K562 (cell line): ENCODE results near the gene ANKH. TPM values are rescaled to one million over a fixed set of nuclear protein-coding genes. Genes with fewer than 3 reads are reported as not detected.
A peak's percentile ranks its signal among the peaks of the same experiment; 100 is the strongest.

ENCODE experiments used
- BDP1 ChIP-seq: IDR thresholded peaks from 3 replicates; pipeline ENCODE4 v1.6.1; 2011; ENCODE audit not compliant: insufficient read length, insufficient read depth
- CBX3 ChIP-seq, 2 experiments: IDR thresholded peaks; 1 replicate in 1 of 2; 2 replicates in 1 of 2; pipeline ENCODE4 v1.6.1; 2012; ENCODE audit warnings: inconsistent platforms in 2 of 2, low read length in 2 of 2, borderline replicate concordance in 1 of 2, control low read depth in 1 of 2
- DPF2 ChIP-seq: fragments of 450-650 bp; IDR thresholded peaks from 2 replicates; pipeline ENCODE4 v1.6.1; 2016
- E2F6 ChIP-seq, 2 experiments: IDR thresholded peaks; 2 replicates each; pipeline ENCODE4 v1.6.1; 2011; ENCODE audit warnings: borderline replicate concordance in 1 of 2, control low read depth in 1 of 2, low read depth in 1 of 2, low read length in 1 of 2, mild to moderate bottlenecking in 1 of 2, mixed read lengths in 1 of 2, moderate library complexity in 1 of 2; ENCODE audit not compliant: insufficient read depth in 1 of 2, insufficient read length in 1 of 2, poor library complexity in 1 of 2, severe bottlenecking in 1 of 2; ENCODE audit errors: extremely low read depth in 1 of 2
- ETV5 ChIP-seq: sonication (generic); formaldehyde crosslinking; IDR thresholded peaks from 2 replicates; pipeline ENCODE4 v1.4.0; 2020; ENCODE audit warnings: low read depth, mild to moderate bottlenecking, missing genetic modification reagents
- FOXK1 ChIP-seq: sonication (generic); formaldehyde crosslinking; IDR thresholded peaks from 2 replicates; pipeline ENCODE4 v1.8.0; 2022; ENCODE audit warnings: missing genetic modification reagents, mild to moderate bottlenecking, borderline replicate concordance
- NR2C2 ChIP-seq, 2 experiments: fragments of 200-800 bp in 1 of 2; sonication (Bioruptor generic) in 1 of 2; sonication (generic) in 1 of 2; formaldehyde crosslinking in 1 of 2; IDR thresholded peaks; 2 replicates each; pipeline versions ENCODE4 v1.6.1 to v1.8.0; 2016 to 2022; ENCODE audit warnings: mild to moderate bottlenecking in 1 of 2, missing compliant biosample characterization in 1 of 2, missing genetic modification characterization in 1 of 2, missing genetic modification reagents in 1 of 2
- RUNX1 ChIP-seq: sonication (generic); IDR thresholded peaks from 2 replicates; pipeline ENCODE4 v1.6.1; 2016; ENCODE audit warnings: antibody characterized with exemption, low read depth
- TARDBP ChIP-seq: fragments of 450-650 bp; IDR thresholded peaks from 2 replicates; pipeline ENCODE4 v1.6.1; 2016
- U2AF1 ChIP-seq: fragments of 200-400 bp; formaldehyde crosslinking; optimal IDR thresholded peaks from 2 replicates; pipeline ENCODE3; 2017; ENCODE audit warnings: mild to moderate bottlenecking, low read depth, low read length, moderate library complexity
- VEZF1 ChIP-seq: fragments of 200-800 bp; sonication (Bioruptor generic); IDR thresholded peaks from 2 replicates; pipeline ENCODE4 v1.6.1; 2017; ENCODE audit warnings: missing genetic modification characterization, missing compliant biosample characterization
- ZBTB11 ChIP-seq, 3 experiments: fragments of 200-800 bp in 1 of 3; fragments of 250-450 bp in 1 of 3; fragments of 450-650 bp in 1 of 3; sonication (Bioruptor Pico) in 1 of 3; sonication (Bioruptor generic) in 1 of 3; formaldehyde crosslinking in 1 of 3; IDR thresholded peaks; 2 replicates each; pipeline versions ENCODE4 v1.6.1 to v1.8.0; 2016 to 2022; ENCODE audit warnings: mild to moderate bottlenecking in 2 of 3, missing genetic modification characterization in 2 of 3, missing compliant biosample characterization in 1 of 3, moderate library complexity in 1 of 3
- ZNF146 ChIP-seq: IDR thresholded peaks from one replicate; pipeline ENCODE4 v1.6.1; 2018; ENCODE audit warnings: missing compliant biosample characterization; ENCODE audit not compliant: unreplicated experiment
- ZNF224 ChIP-seq: sonication (generic); formaldehyde crosslinking; IDR thresholded peaks from 2 replicates; pipeline ENCODE4 v1.8.0; 2022; ENCODE audit warnings: mild to moderate bottlenecking, missing genetic modification reagents
- ZNF764 ChIP-seq: fragments of 250-450 bp; sonication (Bioruptor Pico); IDR thresholded peaks from 2 replicates; pipeline ENCODE4 v1.4.0; 2020; ENCODE audit warnings: low read depth, mild to moderate bottlenecking, moderate library complexity
- polyA plus RNA-seq, 8 experiments: library from polyadenylated mRNA; depleted of rRNA in 4 of 8; stranded (reverse) in 5 of 8; unstranded in 3 of 8; fragments of >200 nt; fragmentation: Nextera tagmentation in 2 of 8; fragmentation: Illumina TruSeq in 1 of 8; extraction: Ambion mirVana in 2 of 8; extraction: Trizol in 1 of 8; gene quantifications; 2 replicates each; pipeline versions ENCODE4 v1.2.1 to v1.2.3, GENCODE V29; 2011 to 2014; ENCODE audit warnings: inconsistent platforms in 1 of 8, missing spikeins in 1 of 8
- total RNA-seq, 7 experiments: library from RNA; depleted of rRNA in 6 of 7; stranded (reverse); fragments of >200 nt in 6 of 7; fragmentation: Illumina TruSeq in 2 of 7; extraction: Trizol in 2 of 7; gene quantifications; 2 replicates each; pipeline versions ENCODE4 v1.2.1 to v1.2.3, GENCODE V29; 2011 to 2021; ENCODE audit warnings: low replicate concordance in 1 of 7

Gene ANKH
- total and polyA plus RNA-seq, 9 of the 15 experiments (the other 6 are each of a cell fraction or from before 2014, with no cell fraction given) = 0.79 to 12.2 (median 4.5) TPM

GRCh38 chr5:14871214-14872069, at the start of gene ANKH (continued):
- 0 out of 6 replicates have a peak, but pooled peaks of 1 of the 3 experiments have one; percentile 45 for TF ChIP-seq ZBTB11 (CRISPR knock-in tag; IDR thresholded peaks at IDR 0.05)
- no peak for TF ChIP-seq BDP1
- no peak for TF ChIP-seq TARDBP
- no peak for TF ChIP-seq CBX3 (IDR thresholded peaks at IDR 0.05; ENCODE audit: borderline replicate concordance in 1 of 2, low read length in 2 of 2)
- TF ChIP-seq DPF2 = no peak
- no peak for TF ChIP-seq NR2C2 (CRISPR knock-in tag; IDR thresholded peaks at IDR 0.05)
- no peak; the same call in 1 of the 2 replicates for TF ChIP-seq NR2C2 (tag; IDR thresholded peaks at IDR 0.05)
- TF ChIP-seq ETV5 (CRISPR knock-in tag) = no peak
- no peak for TF ChIP-seq RUNX1
- peak in 1 of 2 experiments; percentile 84 for TF ChIP-seq E2F6 (IDR thresholded peaks at IDR 0.05; ENCODE audit: borderline replicate concordance in 1 of 2, extremely low read depth in 1 of 2, insufficient read depth in 1 of 2, insufficient read length in 1 of 2, low read depth in 1 of 2, low read length in 1 of 2, poor library complexity in 1 of 2, severe bottlenecking in 1 of 2)
- no peak for TF ChIP-seq ZNF764
- no peak for TF ChIP-seq ZNF224 (CRISPR knock-in tag)
- no peak for TF ChIP-seq FOXK1 (CRISPR knock-in tag)
- TF ChIP-seq ZNF146 (CRISPR knock-in tag) = no peak
- TF ChIP-seq VEZF1 (CRISPR knock-in tag) = peak; percentile 82
- no peak for TF ChIP-seq U2AF1
- TF ChIP-seq, all 486 proteins: peak for 20
